Esophagus muscularis mucosa (tissue), 3 donors: ENCODE data around the gene LRRC4C.

Source experiments
- CTCF ChIP-seq, 3 experiments: fragments of 200-600 bp in 2 of 3; fragments of 450-650 bp in 1 of 3; sonication (generic) in 2 of 3; IDR thresholded peaks; one replicate each; pipeline ENCODE4 v1.5.1; 2017 to 2019; ENCODE audit warnings: antibody characterized with exemption in 3 of 3, mild to moderate bottlenecking in 2 of 3, moderate library complexity in 1 of 3
- POLR2A ChIP-seq: fragments of 450-650 bp; IDR thresholded peaks from one replicate; pipeline ENCODE4 v1.6.1; 2017; ENCODE audit warnings: antibody characterized with exemption, moderate library complexity, mild to moderate bottlenecking, low read depth

- TF ChIP-seq CTCF (IDR thresholded peaks at IDR 0.05) = no peak
- TF ChIP-seq POLR2A = no peak
Measured at GRCh38 chr11:41483956-41484355, 24.5 kb upstream of the LRRC4C start.
